IMR-90 (cell line): ENCODE data around the gene TRPC6. TPM values are rescaled to one million over a fixed set of nuclear protein-coding genes. Genes with fewer than 3 reads are reported as not detected.
"Not testable (repeated sequence)": the region's sequence is repeated elsewhere in the genome, so short reads cannot be mapped to it uniquely, and the experiment has no call there.

Experiments
- ATAC-seq: fragments of 200-7000 bp; cut with Tn5 transposase; 2 replicates; pipeline ENCODE4 v1.9.1; 2020; ENCODE audit warnings: low read depth, mild to moderate bottlenecking, moderate library complexity
- BruUV-seq: library from RNA; stranded (reverse); fragments of 400-500 nt; replicated peaks from 2 replicates; lab custom pipeline; 2021; lab: Mats Ljungman, UMichigan
- CTCF ChIA-PET: fragments of 300-600 bp; formaldehyde crosslinking; extraction: SDS; loops from one replicate; lab custom pipeline; 2021; ENCODE audit warnings: antibody characterized with exemption; lab: Yijun Ruan, JAX
- POLR2A ChIA-PET: fragments of 300-600 bp; sonication (Branson Sonifier 250); formaldehyde crosslinking; loops from one replicate; lab custom pipeline; 2022; ENCODE audit warnings: antibody characterized with exemption; ENCODE audit not compliant: unreplicated experiment; lab: Charles Lee
- DNase-seq: peaks from one replicate; pipeline ENCODE4 v3.0.0; 2013
- H2AFZ ChIP-seq: replicated peaks from 2 replicates; pipeline ENCODE3; 2013; ENCODE audit warnings: low read length, mild to moderate bottlenecking; ENCODE audit not compliant: poor library complexity
- H2AK5ac ChIP-seq: 2 replicates; pipeline ENCODE4 v1.6.1; 2013; ENCODE audit warnings: low read depth, low read length, inconsistent platforms
- H2AK9ac ChIP-seq: replicated peaks from 2 replicates; pipeline ENCODE3; 2013; ENCODE audit warnings: mild to moderate bottlenecking, low read depth, low read length, moderate library complexity; ENCODE audit not compliant: poor library complexity
- H2BK120ac ChIP-seq: 2 replicates; pipeline ENCODE4 v1.6.1; 2013; ENCODE audit warnings: low read depth, low read length, inconsistent platforms
- H2BK15ac ChIP-seq: 3 replicates; pipeline ENCODE4 v1.6.1; 2013; ENCODE audit warnings: low read depth, low read length, inconsistent platforms
- H2BK20ac ChIP-seq: 2 replicates; pipeline ENCODE4 v1.6.1; 2013; ENCODE audit warnings: low read depth, mild to moderate bottlenecking, inconsistent platforms, low read length, moderate library complexity
- H2BK5ac ChIP-seq: 2 replicates; pipeline ENCODE4 v1.6.1; 2013; ENCODE audit warnings: mild to moderate bottlenecking, low read depth, low read length, inconsistent platforms; ENCODE audit not compliant: poor library complexity, severe bottlenecking
- H3K14ac ChIP-seq: replicated peaks from 2 replicates; pipeline ENCODE4 v1.6.1; 2013; ENCODE audit warnings: low read depth, low read length, inconsistent platforms
- H3K18ac ChIP-seq: 2 replicates; pipeline ENCODE4 v1.6.1; 2013; ENCODE audit warnings: low read depth, low read length, control low read depth
- H3K23ac ChIP-seq: 2 replicates; pipeline ENCODE4 v1.6.1; 2013; ENCODE audit warnings: low read depth, low read length, inconsistent platforms
- H3K27ac ChIP-seq: 2 replicates; pipeline ENCODE4 v1.5.1; 2013; ENCODE audit warnings: mild to moderate bottlenecking, control low read depth, low read length; ENCODE audit not compliant: insufficient read depth
- H3K27me3 ChIP-seq: 2 replicates; pipeline ENCODE4 v1.6.1; 2013; ENCODE audit warnings: low read length; ENCODE audit not compliant: control insufficient read depth, insufficient read depth
- H3K36me3 ChIP-seq: 2 replicates; pipeline ENCODE4 v1.6.1; 2013; ENCODE audit warnings: low read length, mixed read lengths; ENCODE audit not compliant: control insufficient read depth, insufficient read depth
- H3K4ac ChIP-seq: 2 replicates; pipeline ENCODE4 v1.6.1; 2013; ENCODE audit warnings: low read depth, low read length, inconsistent platforms
- H3K4me1 ChIP-seq: 2 replicates; pipeline ENCODE4 v1.6.1; 2013; ENCODE audit warnings: low read length, mixed read lengths; ENCODE audit not compliant: control insufficient read depth, insufficient read depth
- H3K4me2 ChIP-seq: 2 replicates; pipeline ENCODE4 v1.6.1; 2013; ENCODE audit warnings: low read depth, mild to moderate bottlenecking, control low read depth, low read length, moderate library complexity
- H3K4me3 ChIP-seq: 2 replicates; pipeline ENCODE4 v1.5.1; 2013; ENCODE audit warnings: low read depth, mild to moderate bottlenecking, control low read depth, low read length, moderate library complexity; ENCODE audit not compliant: insufficient read depth
- H3K56ac ChIP-seq: 2 replicates; pipeline ENCODE4 v1.6.1; 2013; ENCODE audit warnings: low read length, inconsistent platforms; ENCODE audit not compliant: insufficient read depth; ENCODE audit errors: extremely low read depth
- H3K79me1 ChIP-seq, 2 experiments: 2 replicates each; pipeline ENCODE4 v1.6.1; 2013; ENCODE audit warnings: low read length in 2 of 2, inconsistent platforms in 1 of 2, low read depth in 1 of 2
- H3K9ac ChIP-seq: 2 replicates; pipeline ENCODE4 v1.6.1; 2013; ENCODE audit warnings: low read depth, low read length, control low read depth
- H3K9me1 ChIP-seq: 2 replicates; pipeline ENCODE4 v1.6.1; 2013; ENCODE audit warnings: low read length, inconsistent platforms; ENCODE audit not compliant: insufficient read depth
- H3K9me3 ChIP-seq: 2 replicates; pipeline ENCODE4 v1.6.1; 2013; ENCODE audit warnings: low read length; ENCODE audit not compliant: control insufficient read depth, insufficient read depth
- H4K20me1 ChIP-seq: 2 replicates; pipeline ENCODE4 v1.6.1; 2013; ENCODE audit warnings: low read length, inconsistent platforms; ENCODE audit not compliant: insufficient read depth
- H4K5ac ChIP-seq: 2 replicates; pipeline ENCODE4 v1.6.1; 2013; ENCODE audit warnings: mild to moderate bottlenecking, low read depth, low read length, control low read depth
- H4K8ac ChIP-seq, 2 experiments: 2 replicates each; pipeline ENCODE4 v1.6.1; 2013; ENCODE audit warnings: low read depth in 2 of 2, low read length in 2 of 2, control low read depth in 1 of 2, inconsistent platforms in 1 of 2
- H4K91ac ChIP-seq: 2 replicates; pipeline ENCODE4 v1.6.1; 2013; ENCODE audit warnings: low read depth, low read length, inconsistent platforms; ENCODE audit not compliant: insufficient read depth
- CTCF ChIP-seq: conservative IDR thresholded peaks from 2 replicates; pipeline ENCODE4 v1.5.1; 2012; ENCODE audit warnings: mild to moderate bottlenecking, low read depth, low read length, improper control_type of control experiment
- MAZ ChIP-seq: IDR thresholded peaks from 2 replicates; pipeline ENCODE4 v1.6.1; 2012; ENCODE audit warnings: low read depth, mild to moderate bottlenecking, low read length, improper control_type of control experiment, moderate library complexity, borderline replicate concordance
- WGBS, 2 experiments: methylation state at CpG; one replicate each; pipeline versions ENCODE4 v1.1.5 to v1.1.7; 2013; ENCODE audit warnings: missing lambda C conversion rate in 2 of 2; ENCODE audit not compliant: insufficient read length in 1 of 2; ENCODE audit errors: extremely low coverage in 2 of 2; 5-methylcytosine and 5-hydroxymethylcytosine counted together
- dilution Hi-C: fragments of 300-500 bp; cut with HindIII; formaldehyde crosslinking; loops from one replicate; pipeline ENCODE4 v1.14.3; 2018; ENCODE audit warnings: low sequenced_read_pairs; ENCODE audit not compliant: unreplicated experiment
- in situ Hi-C: fragments of 300-500 bp; cut with MboI; formaldehyde crosslinking; loops from 3 replicates; pipeline ENCODE4 v1.14.3; 2019; ENCODE audit warnings: low sequenced_read_pairs, inconsistent platforms, mixed read lengths
- intact Hi-C: fragments of 100-400 bp; cut with micrococcal nuclease; formaldehyde crosslinking; loops from 2 replicates; pipeline ENCODE4 v1.10.0; 2022
- polyA plus RNA-seq, 3 experiments: library from polyadenylated mRNA; depleted of rRNA; stranded (reverse); fragments of >200 nt; gene quantifications; 2 replicates each; pipeline ENCODE4 v1.2.3, GENCODE V29; 2012; ENCODE audit warnings: low replicate concordance in 1 of 3
- total RNA-seq: library from RNA; depleted of rRNA; stranded (reverse); fragments of >200 nt; gene quantifications from 2 replicates; pipeline ENCODE4 v1.2.3, GENCODE V29; 2012

Gene TRPC6
- total and polyA plus RNA-seq, 2 of the 4 experiments (the other 2 are of a cell fraction), result 0.99 to 2.3 TPM

DNA sequence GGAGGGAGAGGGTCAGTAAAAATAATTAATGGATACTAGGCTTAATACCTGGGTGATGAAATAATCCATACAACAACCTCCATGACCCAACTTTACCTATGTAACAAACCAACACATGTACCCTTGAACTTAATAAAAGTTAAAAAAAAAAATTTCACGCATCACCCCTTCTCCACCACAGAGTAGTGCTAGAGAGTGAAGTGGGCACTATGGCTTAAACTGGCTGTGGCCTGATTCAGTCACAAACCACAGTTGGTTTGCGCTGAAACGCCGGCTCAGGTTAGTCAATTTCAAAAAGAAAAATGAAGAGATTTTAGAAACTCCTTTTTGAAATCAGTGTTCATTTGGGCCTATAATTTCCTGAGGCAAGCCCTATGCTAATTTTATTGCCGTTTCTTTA, 144.3 kb downstream of the TRPC6 start:
- Histone ChIP-seq H3K4me3 (no peak overlapping the region), H3K9me1 (peaks cover 18% of the 10 kb centered on the region), H4K5ac (no peak overlapping the region), H4K20me1 (peaks cover 4% of the 10 kb centered on the region; the same call in 1 of the 2 replicates), H3K23ac (no peak overlapping the region), H3K56ac (no peak overlapping the region), H3K4me2 (no peak overlapping the region), H3K18ac (no peak overlapping the region), H3K4me1 (peaks cover 9% of the 10 kb centered on the region), H4K91ac (no peak overlapping the region), H3K9ac (no peak overlapping the region), H2BK15ac (no peak overlapping the region), H3K27me3 (no peaks in the 10 kb centered on the region), H3K27ac (no peak overlapping the region), H3K14ac (no peak overlapping the region), H2BK120ac (no peak overlapping the region), H2BK20ac (no peak overlapping the region), H3K4ac (no peak overlapping the region), H2AK5ac (no peak overlapping the region), H3K9me3 (no peaks in the 10 kb centered on the region), H2AK9ac (no peak overlapping the region), H2BK5ac (no peak overlapping the region), H3K36me3 (no peaks in the 10 kb centered on the region), H3K79me1 (no peaks in the 10 kb centered on the region), H4K8ac (no peak overlapping the region), H2AFZ (no peak overlapping the region)
- 100% methylated on average over 1 of the region's 5 CpGs; no CpG with 5 or more reads in 1 of the 2 experiments for WGBS, 2 experiments
- in situ Hi-C loops (loop anchor here (25.0 kb wide), 1 partner anchor 1048 kb away; no protein-coding TSS in a partner anchor), intact Hi-C loops (no loop called here), dilution Hi-C loops (no loop called here)
- no peak for DNase-seq
- ATAC-seq, result no peak
- BruUV-seq, result no TSS peak
- TF ChIP-seq MAZ, result no peak
- 0 out of 2 replicates have a peak, but pooled peaks have one; percentile 2 for TF ChIP-seq CTCF
- ChIA-PET POLR2A (no interaction called here), CTCF (no interaction called here)

- CTCF ChIA-PET, H3K4me1 ChIP-seq, H4K20me1 ChIP-seq, H3K36me3 ChIP-seq, H2BK5ac ChIP-seq, H2AK5ac ChIP-seq, H2BK20ac ChIP-seq, dilution Hi-C loops, H3K9ac ChIP-seq, intact Hi-C loops, H3K56ac ChIP-seq, H3K23ac ChIP-seq, H3K27me3 ChIP-seq, DNase-seq, POLR2A ChIA-PET, H3K79me1 ChIP-seq, H3K4me2 ChIP-seq, H3K4ac ChIP-seq, H2AK9ac ChIP-seq, H3K27ac ChIP-seq, H4K8ac ChIP-seq, H4K91ac ChIP-seq, BruUV-seq, H4K5ac ChIP-seq, H2BK120ac ChIP-seq, H3K14ac ChIP-seq, H3K18ac ChIP-seq, H3K4me3 ChIP-seq, H2BK15ac ChIP-seq, H2AFZ ChIP-seq, H3K9me3 ChIP-seq, ATAC-seq: not testable (repeated sequence)
- in situ Hi-C loops, result loop anchor here (25.0 kb wide), 1 partner anchor 1049 kb away; no protein-coding TSS in a partner anchor
- WGBS, 2 experiments, result no CpG with 5 or more reads among the region's 2 CpGs
- peaks cover 13% of the 10 kb centered on the region for H3K9me1 ChIP-seq
Measured at GRCh38 chr11:101438708-101439107, 145.1 kb downstream of the TRPC6 start.
